GM11168 (cell line): ENCODE data around the gene HSD17B8.

Experiments used
- in situ Hi-C: fragments of 300-500 bp; cut with MboI; formaldehyde crosslinking; loops from one replicate; pipeline ENCODE4 v1.12.0; 2022; ENCODE audit warnings: low sequenced_read_pairs; ENCODE audit not compliant: unreplicated experiment

The HSD17B8 gene

DNA sequence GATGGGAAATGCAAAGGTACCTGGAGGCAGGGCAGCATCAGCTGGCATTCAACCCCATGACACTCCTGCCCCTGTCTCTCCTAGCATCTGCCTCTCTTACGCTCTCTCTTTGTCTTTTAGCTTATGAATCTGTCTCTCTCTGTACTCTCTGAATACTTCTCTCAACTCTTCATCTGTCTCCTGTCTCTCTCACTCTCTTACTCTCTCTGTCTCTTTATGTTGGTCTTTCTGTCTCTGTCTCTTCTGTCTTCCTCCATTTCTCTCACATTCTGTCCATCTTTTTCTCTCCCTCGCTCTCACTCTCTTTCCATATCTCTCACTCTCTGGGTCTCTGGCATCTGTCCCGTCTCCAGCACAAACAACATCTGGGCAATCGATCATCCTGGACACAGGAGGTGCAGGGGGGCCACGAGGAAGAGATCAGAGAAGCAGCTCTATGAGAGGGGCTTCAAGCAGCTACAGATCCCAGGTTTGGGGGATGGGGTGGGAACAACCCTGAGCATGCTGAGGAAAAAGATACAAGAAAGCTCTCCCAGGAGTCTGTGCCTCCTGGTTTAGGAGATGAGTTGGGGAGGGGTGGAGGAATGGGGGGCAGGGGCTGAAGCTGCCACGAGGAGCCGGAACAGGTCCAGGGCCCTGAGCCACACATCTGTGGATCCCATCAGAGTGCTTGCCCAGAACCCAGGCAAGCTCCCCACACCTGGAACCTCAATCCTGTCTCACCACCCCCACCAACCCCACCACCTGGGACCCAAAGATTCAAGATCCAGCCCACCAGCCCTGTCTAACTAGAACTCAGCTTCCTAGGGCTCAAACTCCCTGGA, 14.6 kb upstream of the HSD17B8 start:
- in situ Hi-C loops: no loop called here

DNA sequence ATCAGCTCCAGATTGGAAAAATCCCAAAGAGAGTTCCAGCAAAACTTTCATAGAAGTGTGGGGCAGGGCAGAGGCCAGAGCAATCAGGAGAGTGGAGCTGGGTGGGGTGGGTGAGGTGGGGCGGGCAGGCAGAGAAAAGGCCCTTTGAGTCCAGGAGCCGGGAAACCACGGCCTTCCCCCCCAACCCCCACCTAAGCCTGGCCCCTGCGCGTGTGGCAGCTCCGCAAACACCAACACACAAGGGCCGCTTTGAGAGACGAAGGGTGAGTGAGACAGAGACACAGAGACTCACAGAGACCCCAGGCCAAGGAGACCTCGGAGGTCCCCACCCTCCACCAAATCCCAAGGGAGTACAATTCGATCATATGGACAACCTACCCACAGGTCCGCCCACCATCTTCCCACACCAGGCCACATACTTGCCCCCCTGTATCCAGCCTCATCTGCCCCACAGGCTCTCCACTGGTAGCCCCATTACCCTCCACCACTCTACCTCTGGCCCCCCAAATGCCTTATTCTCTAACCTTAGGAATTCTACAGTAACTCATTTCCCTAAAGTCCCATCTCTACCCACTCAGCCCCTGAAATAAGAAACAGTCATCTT, 13.8 kb upstream of the HSD17B8 start:
- in situ Hi-C loops: no loop called here

DNA sequence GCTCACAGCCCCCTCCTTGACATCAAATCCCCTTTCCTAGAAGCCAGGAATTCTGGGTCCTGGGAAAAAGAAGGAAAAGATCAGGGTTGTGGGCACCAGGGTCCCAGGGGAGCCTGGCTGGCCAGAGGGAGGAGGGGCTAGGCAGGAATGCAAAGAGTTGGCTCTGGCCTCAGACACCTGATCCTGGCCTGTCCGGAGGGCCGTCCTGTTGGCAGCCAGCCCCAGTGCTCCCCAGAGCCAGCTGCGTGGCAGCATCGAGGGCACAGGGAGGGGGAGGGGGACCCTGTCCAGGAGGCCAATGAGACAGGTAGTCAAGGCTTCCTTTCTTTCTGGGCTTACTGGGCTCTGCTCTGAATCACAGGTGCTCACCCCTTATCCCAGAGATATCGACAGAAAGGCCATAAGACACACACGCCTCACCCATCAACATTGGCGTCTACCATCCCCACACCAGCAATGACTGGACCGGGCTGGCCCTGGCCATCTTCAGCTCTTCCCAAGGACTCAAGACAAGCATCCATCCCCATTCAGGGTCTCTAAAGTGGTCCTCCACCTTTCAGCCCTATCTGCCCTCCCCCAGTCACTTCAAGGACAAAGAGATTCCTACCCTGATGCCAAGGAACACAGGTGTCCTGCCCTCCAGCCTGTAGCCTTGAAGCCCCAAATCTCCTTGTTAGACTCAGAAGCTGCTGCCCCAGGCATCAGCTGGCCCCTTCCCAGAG, 12.9 kb upstream of the HSD17B8 start:
- in situ Hi-C loops: no loop called here

DNA sequence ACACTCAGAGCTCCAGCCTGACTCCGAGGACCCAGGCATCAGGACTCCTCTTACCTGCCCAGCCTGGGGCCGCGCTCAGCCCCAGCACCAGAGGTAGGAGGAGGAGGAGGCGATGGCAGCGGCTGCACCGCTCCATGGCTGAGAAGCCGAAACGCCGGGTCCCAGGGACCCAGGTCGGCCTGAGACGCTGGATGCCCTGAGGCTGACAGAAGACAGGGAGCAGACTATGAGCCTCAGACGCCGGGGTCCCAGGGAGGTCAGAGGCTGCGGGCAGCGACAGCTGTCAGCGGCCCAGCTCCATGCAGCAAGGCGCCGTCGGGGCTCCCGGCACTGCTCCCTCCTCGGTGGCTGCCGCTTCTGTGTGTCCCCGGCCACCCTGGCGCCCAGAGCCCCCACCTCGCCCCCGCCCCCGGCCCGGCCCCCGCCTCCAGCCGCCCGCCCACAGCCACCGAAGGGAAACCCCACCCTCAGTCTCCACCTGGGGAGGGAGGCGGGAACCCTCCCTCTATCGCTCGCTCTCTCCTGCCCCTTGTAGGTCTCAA, 12.3 kb upstream of the HSD17B8 start, which contains the start of gene COL11A2:
TSS of gene COL11A2 (minus strand) at position 363 of the 542 bp plus-strand sequence. CDS start at position 136, 227 bp downstream.
- in situ Hi-C loops: no loop called here

DNA sequence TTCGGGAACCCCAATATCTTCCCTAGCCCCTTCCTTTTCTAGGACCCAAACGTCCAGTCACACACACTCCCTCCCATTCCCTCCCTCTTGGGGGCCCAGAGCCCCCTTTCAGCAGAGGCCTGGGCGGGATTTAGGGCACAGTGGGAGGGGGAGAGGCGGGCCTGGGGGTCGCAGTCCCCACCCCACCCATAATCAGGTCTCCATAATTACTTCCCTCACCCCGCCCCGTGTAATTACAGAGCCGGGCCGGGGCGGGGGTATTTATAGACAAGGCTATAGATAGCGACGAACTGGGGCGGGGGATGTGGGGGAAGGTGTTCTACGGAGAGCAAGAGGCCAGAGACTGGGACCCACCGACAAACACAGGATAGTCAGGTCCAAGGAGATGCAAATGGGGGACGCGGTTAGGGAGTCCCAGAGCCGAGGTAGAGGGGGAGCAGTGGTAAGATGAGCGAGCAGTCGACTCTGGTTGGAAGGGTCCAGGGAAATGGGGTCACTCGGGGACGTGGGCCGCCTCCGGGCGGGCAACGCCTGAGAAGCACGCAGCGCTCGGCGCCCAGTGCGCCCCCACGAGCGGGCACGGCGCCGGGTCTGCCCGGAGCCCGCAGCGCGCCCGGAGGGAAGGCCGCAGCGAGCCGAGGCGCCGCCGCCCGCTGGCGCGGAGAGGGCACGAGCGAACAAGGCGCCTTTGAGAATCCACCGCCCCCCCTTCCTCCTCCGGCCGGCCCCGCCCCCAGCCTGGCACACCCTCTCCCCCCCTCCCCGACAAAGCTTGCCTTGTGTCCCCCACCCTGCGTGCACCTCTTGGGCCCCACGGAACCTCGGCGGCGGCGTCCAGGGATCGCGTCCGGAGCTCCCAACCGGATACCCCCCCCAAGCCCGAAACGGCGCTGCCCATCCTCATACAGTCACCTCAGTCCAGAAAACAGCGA, 11.5 kb upstream of the HSD17B8 start:
- in situ Hi-C loops: no loop called here

DNA sequence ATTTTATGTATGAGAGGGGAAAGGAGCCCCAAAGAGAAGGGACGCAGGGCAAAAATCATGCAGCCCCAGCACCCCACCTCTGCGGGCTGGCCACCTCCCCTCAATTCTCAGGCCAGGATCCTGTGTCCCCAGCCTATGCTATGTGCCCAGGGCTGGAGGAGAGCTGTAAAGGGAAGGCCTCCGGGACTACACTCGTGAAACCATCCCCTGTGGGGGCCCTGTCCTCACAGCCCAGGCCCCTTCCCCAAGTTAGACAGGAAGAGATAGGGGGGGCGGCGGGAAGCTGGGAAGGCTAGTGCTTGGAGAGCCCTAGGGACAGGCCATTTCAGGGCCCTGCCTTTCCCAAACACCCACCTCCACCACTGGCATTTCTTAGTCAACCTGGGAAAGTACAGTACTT, 10.8 kb upstream of the HSD17B8 start:
- in situ Hi-C loops: no loop called here

DNA sequence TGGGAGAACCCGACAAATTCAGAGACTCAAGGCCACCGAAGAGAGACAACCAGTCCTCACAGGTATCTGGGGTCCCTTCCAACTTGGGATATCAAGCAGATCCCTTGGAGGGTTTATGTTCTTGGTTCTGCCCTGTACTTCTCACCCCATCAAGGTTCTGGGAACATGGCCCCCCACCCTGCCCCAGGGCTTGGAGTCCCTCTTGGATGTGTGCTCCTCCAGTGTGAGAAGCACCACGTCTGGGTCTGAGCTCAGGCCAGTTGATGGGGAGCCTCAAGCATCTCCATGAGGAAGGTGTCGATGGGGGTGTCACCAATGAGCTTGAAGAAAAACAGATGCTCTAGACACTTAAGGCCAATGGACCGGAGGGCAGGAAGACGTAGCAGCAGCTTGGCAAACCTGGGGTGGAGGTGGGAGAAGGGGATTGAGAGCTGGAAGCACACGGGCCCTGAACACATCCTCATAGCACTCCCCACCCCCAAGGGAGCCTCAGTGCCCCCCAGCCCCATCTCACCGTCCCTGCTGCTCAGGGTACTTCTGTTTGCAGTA, 9.9 kb upstream of the HSD17B8 start:
- in situ Hi-C loops: no loop called here

DNA sequence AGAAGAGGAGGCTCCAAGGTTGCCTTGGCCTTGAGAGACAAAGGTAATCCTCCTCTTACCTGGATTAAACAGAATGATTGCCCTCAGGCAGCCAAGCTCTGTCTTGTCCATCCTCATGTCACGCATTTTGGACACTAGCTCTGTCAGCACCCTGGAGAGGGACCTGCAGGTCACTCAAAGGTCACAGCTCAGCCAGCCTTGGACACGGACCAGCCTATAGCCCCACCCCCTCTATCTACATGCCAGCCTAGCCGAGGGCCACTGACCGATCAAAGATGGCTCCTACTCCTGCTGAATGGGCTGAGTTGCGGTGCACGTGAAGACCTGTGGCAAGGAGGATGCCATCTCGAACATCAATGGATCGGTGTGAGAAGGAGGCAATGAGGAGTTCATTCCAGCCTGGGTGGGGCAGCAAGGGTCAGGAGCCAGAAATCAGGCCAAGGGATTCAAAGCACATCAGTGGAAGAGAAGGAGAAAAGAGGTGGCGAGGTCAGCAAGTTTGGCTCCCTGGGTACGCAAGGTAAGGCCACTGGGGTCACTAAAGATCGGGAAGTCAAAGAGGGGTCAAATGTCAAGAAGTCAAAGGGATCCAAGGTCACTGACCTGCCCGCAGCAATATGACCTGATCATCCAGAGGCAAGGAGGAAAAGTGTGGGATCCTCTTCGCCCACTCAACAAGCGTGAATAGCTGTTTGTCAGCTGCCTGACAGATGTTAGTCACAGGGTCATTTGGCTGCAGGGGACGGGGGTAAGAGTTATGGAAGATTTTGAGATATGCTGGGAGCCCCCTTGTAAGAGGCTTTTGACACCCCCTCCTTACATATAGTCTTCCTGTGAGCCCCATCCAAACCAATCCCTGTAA, 8.9 kb upstream of the HSD17B8 start:
- in situ Hi-C loops: no loop called here

DNA sequence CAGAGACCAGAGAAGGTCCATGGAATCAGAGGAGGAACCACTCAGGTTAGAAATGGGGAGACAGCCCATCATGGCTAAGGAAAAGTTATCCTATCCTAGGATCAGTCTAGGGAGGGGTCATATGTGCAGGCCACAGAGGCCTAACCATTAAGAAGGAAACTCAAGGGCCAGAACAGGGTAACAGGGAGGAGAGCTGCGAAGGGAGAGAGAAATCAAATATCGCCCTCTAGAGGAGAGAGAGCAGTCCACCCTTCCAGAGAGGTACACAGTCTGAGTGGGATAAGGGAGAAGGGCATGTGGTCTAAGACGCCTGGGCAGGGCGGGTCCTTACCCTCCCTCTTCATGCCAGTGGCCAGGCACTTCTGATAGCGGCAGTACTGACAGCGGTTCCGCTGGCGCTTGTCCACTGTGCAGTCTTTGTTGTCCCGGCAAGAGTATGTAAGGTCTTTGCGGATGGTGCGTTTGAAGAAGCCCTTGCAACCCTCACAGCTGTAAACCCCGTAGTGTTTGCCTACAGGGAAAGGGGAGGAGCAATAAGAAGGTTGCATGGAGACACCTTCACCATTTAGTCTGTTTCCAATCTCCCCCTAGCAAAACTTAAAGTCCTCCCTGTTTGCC, 6.9 kb upstream of the HSD17B8 start:
- in situ Hi-C loops: no loop called here

DNA sequence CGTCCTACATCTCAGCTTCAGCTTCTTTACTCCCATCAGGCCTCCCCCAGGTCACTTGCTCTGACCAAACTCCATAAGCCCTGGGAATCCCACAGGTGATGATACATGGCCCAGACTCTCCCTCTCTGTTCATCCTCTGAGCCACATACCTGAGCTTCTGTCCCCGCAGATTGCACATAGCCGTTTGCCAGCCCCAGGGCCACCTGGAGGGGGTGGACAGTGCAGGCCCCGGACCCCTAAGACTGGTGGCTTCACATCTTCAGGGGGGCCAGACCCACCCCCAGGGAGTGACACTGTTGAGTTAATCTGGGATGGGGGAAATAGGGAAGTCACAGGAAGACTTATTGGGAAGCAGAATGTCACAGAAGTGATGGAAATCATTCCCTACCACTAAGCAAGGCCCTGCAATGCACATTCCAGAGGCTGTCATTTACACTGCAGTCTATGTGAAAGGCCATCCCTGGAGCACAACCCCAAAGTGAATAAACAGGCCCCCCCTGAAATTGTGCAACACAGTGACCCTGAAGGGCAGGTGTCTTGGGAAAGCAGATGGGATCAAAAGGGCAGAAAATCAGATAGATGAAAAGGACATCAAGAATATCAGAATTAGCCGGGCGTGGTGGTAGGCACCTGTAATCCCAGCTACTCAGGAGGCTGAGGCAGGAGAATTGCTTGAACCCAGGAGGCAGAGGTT, 6.1 kb upstream of the HSD17B8 start:
- in situ Hi-C loops: no loop called here

DNA sequence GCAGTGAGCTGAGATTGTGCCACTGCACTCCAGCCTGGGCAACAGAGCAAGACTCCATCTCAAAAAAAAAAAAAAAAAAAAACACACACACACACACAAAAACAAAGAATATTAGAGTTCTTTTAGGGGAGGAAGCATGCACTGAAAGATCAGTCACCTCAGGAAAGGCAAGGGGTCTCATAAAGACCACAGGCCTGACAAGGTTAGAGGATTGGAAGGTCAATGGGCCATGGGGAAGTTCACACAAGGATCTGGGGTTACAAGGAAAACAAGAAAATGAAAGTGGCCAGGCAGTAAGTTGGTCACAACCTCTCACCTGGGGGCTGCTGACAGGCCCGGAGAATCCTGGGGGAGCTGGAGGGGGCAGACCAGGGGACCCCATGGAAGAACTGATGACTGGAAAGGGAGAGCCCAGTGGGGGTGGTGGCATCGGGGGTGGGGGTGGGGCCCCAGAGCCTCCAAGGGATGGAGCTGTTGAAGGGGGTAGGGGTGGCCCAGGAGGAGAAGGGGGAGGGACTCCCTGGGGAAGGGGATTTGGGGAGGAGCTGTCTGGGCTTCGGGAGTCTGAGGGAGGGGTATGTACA, 5.5 kb upstream of the HSD17B8 start:
- in situ Hi-C loops: no loop called here

DNA sequence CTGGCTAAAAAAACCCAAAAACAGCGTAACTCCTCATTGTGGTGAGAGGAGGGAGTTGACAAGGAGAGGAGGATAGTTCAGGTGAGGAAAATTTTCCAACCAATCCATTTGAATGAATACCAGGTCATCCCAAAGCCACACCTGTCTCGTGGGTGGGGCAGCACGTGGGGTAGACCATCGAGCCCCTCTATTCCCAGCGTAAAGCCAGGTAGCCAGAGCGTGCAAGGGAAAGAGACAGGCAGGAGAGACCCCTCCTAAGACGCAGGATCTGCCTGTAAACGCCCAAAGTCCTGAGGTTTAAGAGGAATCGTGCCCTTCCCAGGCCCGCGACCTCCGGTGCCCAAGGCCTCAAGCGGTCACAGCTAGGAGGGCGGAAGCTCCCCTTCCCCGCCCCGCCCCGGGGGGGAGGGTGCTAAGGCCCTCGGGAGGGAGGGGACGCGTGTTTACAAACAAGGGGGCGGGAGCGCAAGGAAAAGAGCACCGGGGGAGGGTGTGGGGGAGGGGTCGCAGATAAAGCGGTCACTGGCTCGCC, 4.7 kb upstream of the HSD17B8 start:
- in situ Hi-C loops: no loop called here

DNA sequence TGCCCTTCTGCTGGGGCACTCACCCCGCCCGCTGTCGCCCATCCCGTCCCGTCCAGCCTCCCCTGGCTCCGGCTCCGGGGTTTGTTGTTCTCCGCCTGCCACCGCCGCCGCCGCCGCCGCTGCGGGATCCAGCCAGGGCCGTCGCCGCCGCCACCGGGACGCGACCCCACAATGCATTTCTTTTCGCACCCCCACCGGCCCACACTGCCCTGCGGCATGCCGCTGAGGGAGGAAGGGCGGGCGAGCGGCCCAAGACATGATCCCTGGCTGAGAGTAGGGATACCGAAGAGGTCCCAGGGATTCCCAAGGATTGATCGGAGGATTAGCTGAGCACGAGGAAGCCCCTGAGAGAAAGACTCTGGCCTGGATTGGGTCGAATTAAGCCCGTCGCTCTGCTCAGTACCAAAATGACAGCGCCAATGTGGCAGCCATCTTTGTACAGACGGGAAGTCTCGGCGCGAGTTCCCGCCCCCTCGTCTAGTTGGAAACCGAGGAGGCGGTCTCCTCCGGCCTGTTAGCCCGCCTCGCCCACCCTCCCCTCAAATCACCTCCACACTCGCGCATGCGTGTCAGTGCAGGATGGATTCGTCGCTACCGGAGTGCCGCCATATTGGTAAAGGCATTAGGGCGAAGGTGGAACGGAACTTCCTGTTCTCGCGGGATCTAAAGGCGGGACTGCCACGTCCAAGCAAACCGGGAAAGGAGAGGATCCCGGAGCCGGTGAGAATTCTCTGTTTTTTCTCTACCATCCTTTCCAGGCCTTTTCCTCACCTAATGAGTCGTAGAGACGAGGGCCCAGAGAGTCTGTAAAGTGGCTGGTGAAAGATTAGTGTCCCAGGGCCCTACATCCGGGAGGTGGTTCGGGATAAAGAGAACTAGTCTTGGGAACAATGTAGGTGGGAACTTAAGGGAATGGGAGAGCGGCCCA, 4.0 kb upstream of the HSD17B8 start, which contains the start of the genes RXRB and SLC39A7:
TSS of gene RXRB (minus strand) at position 447 of the 928 bp plus-strand sequence. CDS start at position 258, 189 bp downstream.
TSS of gene SLC39A7 (plus strand) at position 649 of the 928 bp plus-strand sequence. CDS start 379 bp downstream, outside the sequence.
- in situ Hi-C loops: no loop called here

DNA sequence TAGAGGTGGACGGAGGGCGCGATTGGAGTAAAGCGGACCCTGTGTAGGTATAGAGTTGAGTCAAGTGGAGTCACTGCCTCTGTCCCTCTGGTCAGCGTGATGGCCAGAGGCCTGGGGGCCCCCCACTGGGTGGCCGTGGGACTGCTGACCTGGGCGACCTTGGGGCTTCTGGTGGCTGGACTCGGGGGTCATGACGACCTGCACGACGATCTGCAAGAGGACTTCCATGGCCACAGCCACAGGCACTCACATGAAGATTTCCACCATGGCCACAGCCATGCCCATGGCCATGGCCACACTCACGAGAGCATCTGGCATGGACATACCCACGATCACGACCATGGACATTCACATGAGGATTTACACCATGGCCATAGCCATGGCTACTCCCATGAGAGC, 3.3 kb upstream of the HSD17B8 start:
- in situ Hi-C loops: no loop called here

DNA sequence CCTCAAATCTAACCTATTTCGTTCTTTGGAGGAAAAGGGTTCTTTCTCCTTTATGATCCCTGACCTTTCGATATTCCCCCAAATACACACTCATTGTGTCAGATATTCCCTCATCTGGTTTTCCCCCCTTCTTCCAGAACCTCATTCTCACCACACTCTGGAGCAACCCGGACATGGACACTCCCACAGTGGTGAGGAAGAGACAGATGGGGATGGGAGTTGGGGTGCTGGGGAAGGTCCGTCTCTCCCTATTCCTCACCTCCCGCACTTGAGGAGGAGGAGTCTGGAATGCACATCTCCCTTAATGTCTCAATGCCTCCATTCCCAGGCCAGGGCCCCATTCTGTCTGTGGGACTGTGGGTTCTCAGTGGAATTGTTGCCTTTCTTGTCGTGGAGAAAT, 2.5 kb upstream of the HSD17B8 start:
- in situ Hi-C loops: no loop called here

DNA sequence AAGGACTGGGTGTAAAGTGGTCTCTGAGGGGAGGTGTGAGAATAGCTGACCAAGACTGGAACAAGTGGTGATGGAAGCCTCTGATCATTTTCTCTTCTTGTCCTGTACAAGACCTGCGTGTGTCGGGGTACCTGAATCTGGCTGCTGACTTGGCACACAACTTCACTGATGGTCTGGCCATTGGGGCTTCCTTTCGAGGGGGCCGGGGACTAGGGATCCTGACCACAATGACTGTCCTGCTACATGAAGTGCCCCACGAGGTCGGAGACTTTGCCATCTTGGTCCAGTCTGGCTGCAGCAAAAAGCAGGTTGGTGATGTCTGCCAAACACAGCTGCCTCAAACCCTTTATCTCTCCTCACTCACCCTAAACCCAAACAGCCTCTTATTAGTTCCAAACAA, 1.7 kb upstream of the HSD17B8 start:
- in situ Hi-C loops: no loop called here
